Activated CD4-positive, alpha-beta T cell treated with anti-CD3 and anti-CD28 coated beads for 4 hours (primary cell): Measurements from ENCODE around the gene STARD8.

Experiments
- DNase-seq, 2 donors: peaks; one replicate each; pipeline ENCODE4 v3.0.0-alpha.2; 2020

Gene STARD8

GRCh38 chrX:68693481-68694434 is 46.3 kb downstream of the STARD8 start:
- no peak for DNase-seq

DNA sequence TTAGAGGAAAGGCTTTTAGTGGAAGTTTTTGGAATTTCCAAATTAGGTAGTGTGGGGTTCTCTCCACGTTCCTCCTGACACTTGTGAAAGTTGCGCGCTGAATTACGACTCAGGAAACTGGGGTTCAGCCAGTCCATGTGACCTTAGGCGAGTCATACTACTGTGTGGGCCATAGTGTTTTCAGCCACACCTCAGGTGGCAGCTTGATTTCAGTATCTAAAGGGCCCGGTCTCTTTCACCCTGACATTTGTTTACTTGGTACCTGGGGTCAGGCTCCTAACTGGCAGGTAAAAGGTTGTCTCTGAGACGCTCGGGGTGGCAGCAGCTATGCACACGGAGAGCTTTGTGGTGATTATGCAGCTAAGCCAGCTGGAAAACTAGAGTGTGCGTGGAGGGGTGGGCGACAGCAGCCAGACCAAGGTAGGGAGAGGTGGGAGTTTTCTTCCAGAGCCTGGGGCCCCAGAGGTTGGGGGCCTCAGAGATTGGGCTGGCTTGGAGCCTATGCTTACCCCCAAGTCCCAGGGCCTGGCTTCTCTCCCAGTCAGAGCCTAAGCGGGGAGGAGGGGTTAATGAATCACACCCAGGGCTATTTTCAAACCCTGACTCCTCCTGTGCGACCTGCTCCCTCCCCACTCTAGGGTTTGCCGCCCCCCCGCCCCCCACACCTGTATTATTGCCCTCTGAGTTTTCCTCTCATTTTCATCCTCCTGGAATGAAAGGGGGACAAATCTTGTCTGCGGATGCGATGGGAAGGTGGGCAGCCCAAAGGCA is 47.2 kb downstream of the STARD8 start:
- DNase-seq: no peak

- no peak for DNase-seq
These were observed 47.9 kb downstream of the STARD8 start for GRCh38 chrX:68695206-68695845.

DNA sequence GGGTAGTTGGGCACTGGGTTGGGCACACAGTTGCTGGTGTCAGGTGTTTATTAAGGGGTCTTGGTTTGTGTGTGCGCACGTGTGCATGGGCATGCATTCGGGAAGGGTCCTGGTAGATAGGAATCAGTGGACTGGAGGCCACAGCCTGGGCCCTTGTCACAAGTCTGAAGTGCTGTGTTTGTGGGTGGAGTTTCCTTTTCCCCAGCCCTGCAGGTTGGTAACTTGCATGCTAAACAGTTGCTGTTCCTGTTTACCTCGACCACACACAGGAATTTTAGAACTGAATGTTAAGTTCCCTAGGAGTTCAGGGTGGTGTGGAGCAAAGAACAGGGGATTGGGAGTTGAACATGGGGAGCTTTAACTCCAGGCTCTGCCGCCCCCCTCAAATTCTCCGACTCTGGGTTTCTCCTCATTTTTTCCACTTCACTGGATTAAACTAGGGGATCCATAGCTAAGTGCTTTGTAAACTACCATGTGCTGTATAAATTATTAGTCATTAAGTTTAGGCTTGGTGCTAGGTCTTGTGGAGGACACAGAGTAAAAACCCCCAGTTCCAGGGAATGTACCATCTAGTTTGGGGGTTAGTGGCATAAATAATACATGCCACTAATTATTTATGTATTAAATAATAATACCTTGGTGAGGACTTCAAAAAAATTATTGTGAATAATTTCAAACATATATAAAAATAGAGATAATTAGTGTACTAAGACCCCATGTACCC is 49.0 kb downstream of the STARD8 start:
- no peak for DNase-seq

- DNase-seq: no peak
These were observed 49.6 kb downstream of the STARD8 start for GRCh38 chrX:68697036-68697435.

- DNase-seq: no peak
These were observed 50.1 kb downstream of the STARD8 start for GRCh38 chrX:68697465-68698125.

DNA sequence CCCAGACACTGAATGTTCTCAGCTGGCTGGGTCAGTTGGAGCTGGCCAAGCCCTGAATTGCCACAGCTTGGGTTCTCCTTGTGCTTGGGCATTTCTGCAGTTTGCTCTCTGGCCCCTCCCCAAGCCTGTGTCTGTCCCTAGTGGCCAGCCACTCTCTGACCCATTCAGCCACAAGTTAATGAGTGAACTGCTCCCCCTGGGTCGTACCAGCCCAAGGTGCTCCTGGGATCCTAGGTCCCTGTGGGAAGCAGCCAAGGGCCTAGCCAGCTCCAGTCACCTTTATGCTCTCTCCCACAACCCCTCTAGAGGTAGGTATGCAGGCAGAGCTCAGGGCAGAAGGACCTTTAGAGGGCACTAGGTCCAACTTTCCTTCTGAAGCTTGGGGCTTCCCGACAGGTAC is 51.5 kb downstream of the STARD8 start:
- DNase-seq: no peak

GRCh38 chrX:68699960-68700746 is 52.7 kb downstream of the STARD8 start:
- DNase-seq: no peak

- no peak for DNase-seq
These were observed 55.9 kb downstream of the STARD8 start for GRCh38 chrX:68703369-68703768.

DNA sequence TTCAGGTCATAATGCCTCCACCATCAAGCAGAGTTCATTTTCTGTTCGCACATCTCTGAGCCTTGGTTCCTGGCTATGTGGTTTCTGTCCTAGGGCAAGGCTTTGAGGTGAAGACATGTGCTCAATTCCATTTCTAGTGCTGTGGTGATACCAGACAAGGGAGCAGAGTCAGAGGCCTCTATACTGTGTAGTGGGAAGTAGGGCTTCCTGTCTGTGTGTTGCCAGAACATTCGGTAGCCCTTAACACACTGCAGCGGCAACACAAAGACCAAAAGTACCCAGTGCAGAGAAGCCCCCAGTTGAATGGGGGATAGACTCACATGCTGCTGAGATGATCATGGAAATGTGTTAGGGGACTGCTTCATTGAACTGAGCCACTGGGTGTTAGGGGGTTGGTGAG is 56.4 kb downstream of the STARD8 start:
- no peak for DNase-seq

DNA sequence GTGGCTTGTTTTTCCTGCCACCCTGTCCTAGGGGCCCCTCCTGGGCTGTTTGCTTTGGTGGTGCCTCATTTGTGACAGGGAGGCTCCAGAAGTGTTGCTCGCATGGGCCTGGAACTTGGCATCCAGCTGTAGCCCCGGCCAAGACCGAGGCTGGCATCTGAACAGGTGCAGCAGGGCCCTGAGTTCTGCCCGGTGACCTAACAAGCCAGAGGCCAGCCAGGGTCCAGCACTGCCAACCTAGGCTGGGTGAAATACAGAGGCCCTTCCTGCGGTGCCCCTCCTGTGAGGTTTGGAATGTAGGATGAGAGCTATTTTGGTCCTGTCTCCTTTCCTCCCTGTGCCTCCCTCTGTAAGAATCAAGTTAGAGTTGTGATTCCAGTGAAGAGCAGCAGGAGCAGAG is 58.5 kb downstream of the STARD8 start:
- DNase-seq: no peak

DNA sequence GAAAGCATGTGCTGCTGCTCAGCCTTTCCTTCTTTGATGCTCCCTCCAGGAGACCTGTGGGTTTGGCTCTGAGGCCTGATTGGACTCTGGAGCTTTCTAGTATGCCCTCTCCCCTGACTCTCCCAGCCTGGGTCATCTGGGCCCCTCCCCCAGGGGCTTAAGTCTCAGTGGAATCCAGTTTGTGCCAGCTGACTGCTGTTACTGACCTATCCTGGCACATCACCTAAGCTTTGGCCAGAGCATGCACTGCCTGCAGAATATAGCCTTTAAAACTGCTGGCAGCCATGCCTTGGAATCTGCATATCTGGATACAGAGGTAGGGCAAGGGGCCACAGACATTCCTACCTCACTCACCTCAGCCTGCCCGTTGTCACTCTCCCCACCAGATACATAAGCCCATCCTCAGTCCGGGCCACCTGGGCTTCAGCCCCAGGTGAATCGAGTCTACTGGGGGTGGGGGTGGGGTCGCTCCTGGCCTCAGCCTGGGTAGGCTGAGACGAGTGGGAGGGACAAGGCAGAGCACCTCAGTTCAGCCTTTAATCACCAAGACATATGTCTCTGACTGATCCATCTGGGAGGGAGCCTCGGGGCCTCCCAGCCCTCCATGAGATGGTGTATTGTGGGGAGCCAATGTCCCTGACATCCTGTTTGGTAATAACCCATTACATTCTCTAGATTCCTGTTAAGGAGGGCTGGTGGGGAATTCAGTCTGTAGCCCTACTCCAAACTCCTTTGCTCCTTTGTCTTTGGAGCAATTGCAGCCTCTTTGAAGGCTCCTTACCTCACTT is 61.2 kb downstream of the STARD8 start:
- DNase-seq: no peak

GRCh38 chrX:68710870-68711576 is 63.6 kb downstream of the STARD8 start:
- no peak for DNase-seq

- no peak for DNase-seq
These were observed 64.4 kb downstream of the STARD8 start for GRCh38 chrX:68711845-68712244.

- no peak for DNase-seq
These were observed 67.4 kb downstream of the STARD8 start for GRCh38 chrX:68714856-68715255.

GRCh38 chrX:68717196-68717595 is 69.7 kb downstream of the STARD8 start:
- no peak for DNase-seq

- no peak for DNase-seq
These were observed 70.4 kb downstream of the STARD8 start for GRCh38 chrX:68717663-68718442.

GRCh38 chrX:68718443-68718820 is 71.0 kb downstream of the STARD8 start:
- no peak for DNase-seq
